GM19452 (cell line): ENCODE measurements around the gene TIGD4.
"Not testable (repeated sequence)": the region's sequence is repeated elsewhere in the genome, so short reads cannot be mapped to it uniquely, and the experiment has no call there.

ENCODE experiments used
- ATAC-seq: cut with Tn5 transposase; IDR thresholded peaks from one replicate; pipeline ENCODE4 v1.9.1; 2021; ENCODE audit not compliant: unreplicated experiment

Gene TIGD4

DNA sequence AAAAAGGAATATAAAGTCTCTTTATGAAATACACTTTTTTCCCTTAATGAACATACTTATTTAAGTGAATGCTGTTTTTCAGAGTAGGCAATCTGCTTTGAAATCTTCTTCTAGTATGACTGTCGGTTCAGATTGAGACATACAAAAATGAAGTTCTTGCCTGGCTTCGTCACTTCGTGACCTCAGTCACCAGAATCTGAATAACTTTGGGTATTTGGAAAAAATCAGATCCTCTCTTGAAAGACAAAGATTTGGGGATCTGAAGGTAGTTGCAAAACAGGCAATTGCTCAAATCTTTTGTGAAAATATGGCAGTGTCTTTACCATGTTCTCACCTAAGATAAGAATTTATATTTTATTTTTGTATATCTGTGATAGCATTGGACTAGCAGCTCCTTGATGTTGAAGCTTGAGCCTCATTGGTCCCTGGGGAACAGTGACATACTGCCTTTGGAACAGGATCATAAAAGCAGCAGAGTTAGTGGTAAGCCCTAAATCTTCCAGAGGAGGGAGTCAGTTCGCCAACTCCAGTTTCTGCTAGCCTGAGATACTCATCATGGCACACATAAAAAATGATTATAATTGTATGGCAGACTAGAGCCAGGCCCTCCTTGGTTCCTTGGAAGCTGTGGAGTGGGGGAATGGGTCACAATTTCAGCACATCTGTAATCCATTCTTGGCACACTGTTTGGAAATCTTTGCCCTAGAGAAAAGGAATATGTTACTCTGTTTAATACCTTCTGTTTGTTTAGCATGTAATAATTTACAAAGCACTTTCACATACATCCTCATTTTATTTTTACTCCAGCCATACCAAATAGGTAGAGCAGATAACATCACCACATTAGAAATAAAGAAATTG, 5.2 kb upstream of the TIGD4 start:
- ATAC-seq = no peak

DNA sequence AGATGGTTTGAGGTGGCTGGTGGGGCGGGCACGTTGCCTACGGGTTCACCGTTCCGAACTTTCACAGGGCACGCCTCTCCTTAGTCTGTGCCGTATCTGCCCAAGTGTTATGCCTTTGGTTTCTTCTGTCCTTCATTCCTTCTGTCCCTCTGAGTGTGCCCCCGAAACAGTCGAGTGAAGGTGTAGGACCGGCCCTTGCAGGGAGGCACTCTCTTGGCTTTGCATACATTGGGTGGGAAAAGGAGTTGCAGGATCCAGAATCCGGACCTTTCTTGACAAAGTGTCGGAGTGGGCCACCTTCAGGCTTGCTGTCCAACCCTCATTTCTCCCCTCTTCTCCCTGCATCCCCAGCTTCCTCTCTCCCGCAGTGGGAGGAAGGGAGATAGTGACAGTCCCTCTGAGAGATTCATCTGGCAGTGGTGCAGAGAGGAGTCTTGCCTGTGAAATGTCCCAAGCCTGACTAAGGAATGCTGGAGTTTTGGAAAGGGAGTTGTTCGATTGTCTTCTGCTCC, 793 bp upstream of the TIGD4 start:
- ATAC-seq = no peak

DNA sequence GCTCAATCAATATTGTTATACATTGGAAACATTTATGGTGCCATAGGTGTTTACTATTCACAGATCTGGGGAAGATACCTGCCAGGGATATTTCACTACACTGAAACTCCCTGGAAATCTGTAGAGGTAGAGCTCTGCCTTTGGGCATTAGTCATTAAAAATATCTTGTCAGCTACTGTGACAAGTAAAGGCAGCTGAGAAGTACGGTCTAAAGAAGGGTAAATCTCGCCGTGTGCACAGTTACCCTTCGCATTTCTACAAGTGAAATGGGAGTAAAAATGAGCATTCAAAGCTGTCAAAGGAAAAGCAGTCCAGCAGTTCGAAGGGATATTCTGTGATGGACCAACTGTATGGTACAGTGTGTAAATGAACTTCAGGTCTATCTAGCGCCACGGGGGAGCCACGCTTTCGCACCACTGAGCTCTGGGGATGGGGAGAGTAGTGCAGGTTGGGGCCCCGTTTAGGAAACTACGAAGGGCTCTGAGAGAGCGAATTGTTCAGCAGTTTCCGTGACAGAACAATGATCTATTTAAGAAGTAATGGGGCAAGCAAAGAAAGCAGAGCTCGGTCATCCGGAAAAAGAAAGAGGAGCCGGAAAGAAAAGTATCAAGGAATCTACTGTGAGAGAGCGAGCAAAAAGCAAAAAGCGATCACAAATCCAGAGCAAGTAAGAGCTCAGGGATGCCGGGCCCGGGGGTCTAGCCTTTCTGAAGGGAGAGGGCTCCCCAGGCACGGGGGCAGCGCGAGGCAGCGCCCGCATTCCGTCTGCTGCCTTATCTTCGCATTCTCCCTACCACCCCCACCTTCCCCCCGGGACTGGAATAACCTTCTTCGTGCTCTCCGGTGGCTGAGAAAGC, 646 bp downstream of the TIGD4 start:
- no peak for ATAC-seq

DNA sequence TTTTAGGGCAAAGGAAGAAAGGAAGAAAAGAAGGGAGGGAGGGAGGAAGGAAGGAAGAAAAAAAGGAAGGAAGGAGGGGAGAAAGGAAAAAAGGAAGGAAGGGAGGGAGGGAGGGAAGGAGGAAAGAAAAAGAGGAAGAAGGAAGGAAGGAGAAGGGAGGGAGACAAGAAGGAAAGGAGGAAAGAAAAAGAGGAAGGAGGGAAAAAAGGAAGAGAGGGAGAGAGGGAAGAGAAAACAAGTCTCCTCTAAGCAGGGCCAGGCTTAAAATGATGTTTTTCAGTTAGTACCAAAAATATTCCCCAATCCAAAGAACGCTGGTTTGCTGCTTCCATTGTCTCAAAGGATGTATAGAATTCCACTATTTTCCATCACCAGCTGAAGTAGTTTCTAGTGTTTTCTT, 2.0 kb downstream of the TIGD4 start:
- ATAC-seq = no peak

DNA sequence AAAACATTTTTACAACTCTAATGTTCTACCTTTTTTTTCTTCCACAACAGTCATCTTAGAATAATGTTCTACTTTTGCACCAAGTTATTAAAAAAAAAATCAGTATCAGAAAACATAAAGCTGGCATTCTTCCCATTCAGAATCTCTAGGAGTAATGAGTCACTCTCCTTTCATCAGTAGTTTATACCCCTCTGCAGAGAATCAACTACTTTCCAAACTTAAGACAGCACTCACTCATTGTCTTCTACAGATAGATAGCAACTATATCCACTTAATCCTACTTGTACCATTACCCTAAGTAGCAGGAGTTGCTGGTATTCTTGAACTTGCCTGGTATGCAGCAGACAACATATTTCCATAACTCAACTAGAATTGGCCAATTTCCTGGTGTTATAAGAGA, 3.2 kb downstream of the TIGD4 start:
- no peak for ATAC-seq

DNA sequence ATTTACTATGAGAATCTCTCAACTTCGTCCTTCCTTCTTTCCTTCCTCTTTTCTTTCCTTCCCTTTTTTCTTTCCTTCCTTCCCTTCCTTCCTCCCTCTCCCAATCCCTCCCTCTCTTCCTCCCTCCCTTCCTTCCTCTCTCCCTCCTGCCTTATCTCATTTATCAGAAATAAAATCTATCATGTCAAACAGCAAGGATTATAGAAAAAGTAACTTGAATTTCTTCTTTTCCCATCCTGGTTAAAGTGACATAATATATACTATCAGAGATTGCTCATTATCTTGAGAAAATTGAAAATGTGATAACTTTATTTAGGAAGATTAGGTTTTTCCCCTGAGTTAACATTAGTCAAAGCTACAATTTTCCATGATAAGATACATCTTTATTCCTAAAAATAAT, 5.6 kb downstream of the TIGD4 start:
- ATAC-seq = no peak

DNA sequence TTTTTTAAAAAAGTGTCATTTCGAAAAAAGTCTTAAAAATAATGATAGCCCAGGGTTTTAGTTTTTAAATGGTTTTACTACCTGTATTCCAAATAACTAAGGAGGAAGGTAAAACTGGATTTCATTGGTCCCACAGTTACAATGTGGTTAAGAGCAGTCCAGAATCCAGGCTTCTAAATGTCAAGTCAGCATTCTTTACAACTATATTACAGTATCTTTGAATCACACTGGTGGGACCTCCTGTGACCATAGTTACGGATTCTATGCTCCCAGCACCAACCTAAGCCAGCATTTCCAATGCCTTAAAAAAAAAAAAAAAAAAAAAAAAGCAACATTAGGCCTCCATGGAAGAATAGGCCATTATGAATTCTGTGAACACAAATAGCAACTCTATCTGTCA, 6.2 kb downstream of the TIGD4 start:
- no peak for ATAC-seq

DNA sequence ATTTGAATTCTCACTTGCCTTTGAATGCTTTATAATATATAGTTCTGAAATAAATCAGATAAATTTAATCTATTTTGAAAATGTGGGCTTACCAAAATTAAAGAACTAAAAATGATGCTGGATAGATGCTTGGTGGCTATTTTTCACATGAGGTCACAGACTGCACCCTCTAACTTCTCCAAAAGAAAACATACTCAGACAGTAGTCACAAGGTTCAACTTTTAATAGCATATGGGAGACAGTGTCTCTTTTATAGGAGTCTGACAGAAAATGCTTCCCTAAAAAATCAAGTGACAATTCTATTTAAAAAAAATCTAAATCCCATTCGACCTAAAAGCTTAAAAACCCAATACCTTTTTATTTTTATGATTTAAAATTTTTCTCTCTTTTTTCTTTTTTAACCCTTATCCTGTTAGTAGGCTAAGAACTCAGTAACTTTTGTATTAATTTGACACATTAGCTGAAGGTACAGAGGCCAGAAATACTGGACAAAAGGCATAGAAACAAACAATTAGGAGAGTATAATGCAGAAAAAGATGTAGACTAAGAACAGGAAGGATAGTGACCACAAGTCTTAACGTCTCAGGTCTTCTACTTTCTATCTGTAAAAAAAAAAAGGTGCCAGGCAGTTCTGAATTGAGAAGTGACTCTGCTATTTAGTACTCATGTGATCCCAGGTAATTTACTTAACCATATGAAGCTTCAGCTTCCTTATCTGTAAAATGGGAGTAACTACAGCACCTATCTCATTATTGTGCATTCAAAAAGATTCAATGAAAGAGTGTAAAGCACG, 7.6 kb downstream of the TIGD4 start:
- peak; percentile 92 for ATAC-seq

DNA sequence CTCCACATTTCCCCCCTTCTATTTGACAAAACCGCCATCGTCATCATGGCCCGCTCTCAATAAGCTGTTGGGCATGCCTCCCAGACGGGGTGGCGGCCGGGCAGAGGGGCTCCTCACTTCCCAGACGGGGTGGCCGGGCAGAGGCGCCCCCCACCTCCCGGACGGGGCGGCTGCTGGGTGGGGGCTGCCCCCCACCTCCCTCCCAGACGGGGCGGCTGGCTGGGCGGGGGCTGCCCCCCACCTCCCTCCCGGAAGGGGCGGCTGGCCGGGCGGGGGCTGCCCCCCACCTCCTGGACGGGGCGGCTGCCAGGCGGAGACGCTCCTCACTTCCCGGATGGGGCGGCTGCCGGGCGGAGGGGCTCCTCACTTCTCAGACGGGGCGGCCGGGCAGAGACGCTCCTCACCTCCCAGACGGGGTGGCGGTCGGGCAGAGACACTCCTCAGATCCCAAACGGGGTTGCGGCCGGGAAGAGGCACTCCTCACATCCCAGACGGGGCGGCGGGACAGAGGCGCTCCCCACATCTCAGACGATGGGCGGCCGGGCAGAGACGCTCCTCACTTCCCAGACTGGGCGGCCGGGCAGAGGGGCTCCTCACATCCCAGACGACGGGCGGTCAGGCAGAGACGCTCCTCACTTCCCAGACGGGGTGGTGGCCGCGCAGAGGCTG, 14.3 kb downstream of the TIGD4 start:
- ATAC-seq = not testable (repeated sequence)

DNA sequence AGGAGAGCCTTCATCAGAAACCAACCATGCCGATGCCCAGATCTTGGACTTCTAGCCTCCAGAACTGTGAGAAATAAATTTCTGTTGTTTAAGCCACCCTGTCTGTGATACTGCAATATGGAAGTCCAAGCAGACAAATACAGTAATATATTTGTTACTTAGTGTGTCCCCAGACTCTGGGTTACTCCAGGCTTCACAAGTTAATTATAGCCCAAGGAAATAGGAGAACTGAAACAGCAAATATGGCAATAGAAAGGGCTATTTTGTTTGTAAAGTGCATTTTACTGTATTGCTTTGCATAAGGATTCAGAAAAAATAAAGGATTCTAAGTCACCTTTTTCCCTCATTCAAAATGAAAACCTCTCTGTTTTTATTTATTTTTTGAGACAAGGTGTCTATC, 15.7 kb downstream of the TIGD4 start:
- no peak for ATAC-seq

DNA sequence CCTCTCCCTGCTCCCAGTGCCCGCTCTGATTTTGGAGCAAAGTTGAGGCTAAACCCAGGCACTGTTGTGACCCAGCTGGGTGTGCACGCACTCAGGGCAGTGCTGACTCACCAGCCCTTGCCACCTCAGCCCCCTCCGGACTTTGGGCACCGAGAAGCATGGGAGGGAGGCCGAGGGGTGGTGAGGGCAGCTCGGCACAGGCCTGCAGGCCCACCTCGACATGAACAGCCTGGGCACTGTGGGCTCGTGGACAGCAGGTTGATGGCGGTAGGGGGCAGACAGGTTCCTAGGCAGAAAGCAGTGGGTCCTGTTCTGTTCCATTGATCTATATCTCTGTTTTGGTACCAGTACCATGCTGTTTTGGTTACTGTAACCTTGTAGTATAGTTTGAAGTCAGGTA, 30.9 kb downstream of the TIGD4 start:
- no peak for ATAC-seq

DNA sequence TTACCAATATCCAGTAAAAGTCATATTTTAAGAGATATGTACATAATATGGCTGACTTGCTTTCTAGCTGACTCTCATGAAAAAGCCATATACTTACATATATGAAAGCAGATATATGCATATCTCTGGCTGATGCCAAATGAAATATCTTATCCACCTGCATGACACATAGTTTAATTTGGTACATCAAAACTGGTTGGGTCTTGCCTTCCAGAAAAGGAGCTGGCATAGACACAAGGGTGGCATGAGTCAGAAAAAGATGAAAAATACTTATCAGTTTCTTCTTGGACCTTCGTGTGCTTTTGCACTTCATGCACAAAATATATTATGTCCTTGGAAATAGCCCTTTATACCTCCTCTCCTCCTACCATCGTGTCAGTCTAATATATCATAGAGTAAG, 32.1 kb downstream of the TIGD4 start:
- no peak for ATAC-seq

DNA sequence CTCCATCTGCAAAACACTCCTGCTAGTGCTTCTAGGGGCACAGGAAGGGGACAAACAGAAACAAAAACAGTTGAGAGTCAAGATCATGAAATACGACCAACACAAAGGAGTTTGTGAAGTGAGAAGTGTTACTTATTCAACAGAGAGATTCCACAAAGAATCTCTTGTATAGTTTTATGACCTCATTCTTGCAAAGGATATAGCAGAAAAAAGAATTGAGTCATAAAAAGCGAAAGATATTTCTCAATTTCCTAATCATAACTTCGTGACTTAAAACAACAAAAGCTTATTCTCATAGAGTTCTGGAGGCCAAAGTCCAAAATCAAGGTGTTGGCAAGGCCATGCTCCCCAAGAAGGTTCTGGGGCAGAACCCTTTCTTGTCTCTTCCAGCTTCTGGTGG, 40.7 kb downstream of the TIGD4 start:
- ATAC-seq = no peak

DNA sequence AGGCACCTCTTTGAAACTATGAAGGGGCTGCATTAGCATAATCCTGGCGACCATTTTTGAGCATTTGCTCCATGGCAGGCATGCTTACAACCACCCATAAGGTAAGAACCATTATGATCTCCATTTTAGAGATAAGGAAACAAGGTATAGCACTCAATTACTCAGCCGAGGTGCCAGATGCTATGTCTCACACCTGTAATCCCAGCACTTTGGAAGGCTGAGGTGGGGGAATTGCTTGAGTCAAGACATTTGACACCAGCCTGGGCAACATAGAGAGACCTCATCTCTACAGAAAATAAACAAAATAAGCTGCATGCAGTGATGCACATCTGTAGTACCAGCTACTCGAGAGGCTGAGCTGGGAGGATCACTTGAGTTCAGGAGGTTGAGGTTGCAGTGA, 43.6 kb downstream of the TIGD4 start:
- no peak for ATAC-seq

DNA sequence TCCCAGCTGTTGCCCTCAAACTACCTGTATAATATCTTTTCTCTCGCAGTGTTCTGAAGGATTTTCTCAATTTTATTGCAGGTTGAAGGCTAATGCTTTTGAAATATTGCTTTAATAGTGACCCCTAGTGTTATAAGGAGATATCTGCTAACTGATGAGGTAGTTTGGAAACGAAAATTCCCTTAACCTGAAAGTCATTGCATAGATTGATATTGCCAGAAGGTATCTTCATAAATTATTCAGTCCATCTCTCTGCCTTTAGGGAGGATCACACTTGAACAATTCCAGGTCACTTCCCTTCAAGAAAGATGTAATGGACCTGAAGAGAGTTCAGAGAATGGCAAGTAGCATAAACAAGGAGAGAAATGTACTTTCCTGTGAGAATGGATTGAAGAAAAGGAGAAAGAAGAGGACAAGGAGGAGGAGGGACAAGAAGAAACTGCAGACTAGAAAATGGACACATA, 44.1 kb downstream of the TIGD4 start:
- ATAC-seq = no peak

DNA sequence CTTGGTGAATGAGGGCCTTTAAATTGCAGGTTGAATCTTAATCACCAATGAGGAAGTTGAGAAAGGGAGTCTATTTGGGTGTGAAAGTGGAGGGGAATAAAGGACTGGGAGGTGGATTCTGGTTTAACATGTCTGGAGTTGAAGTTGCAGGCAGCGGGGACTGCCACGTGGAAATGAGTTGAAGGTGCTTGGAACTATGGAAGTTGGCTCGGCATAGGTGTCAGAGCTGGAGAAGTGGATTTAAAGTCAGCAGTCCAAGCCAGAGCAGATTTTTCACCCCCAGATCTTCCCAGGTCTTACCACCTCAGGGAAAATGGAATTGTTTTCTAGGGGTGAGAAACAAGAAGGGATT, 44.9 kb downstream of the TIGD4 start:
- ATAC-seq = no peak

DNA sequence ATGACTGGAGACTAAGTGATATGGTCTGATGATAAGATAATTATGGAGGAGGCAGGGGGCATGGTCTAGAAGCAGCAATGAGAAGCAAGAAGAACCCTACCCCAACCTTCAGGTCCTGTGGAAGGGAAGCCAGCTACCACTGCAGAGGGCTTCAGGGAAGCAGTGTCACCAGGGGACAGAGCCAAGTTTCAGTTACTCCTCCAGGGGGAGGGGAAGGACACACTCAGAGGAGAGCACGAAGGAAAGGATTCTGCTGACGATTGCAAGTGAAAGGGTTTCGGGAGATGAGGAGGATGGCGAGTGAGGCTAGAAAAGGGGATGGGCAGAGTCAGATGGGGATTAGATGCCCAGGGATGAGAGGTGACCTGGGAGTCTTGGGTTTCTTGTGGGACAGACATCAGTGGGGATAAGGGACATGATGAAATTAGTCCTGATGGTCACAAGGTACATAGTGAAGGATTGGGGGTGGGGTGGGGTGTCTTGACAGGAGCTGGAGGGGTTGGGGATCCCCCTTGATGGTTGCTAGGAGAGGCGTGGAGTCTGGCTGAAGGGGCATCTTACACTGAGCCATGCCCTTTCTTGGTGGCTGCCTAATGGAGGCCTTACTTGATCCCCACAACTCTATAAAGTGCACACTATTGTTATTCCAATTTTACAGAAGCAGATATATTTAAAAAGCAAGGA, 45.4 kb downstream of the TIGD4 start:
- ATAC-seq = no peak

DNA sequence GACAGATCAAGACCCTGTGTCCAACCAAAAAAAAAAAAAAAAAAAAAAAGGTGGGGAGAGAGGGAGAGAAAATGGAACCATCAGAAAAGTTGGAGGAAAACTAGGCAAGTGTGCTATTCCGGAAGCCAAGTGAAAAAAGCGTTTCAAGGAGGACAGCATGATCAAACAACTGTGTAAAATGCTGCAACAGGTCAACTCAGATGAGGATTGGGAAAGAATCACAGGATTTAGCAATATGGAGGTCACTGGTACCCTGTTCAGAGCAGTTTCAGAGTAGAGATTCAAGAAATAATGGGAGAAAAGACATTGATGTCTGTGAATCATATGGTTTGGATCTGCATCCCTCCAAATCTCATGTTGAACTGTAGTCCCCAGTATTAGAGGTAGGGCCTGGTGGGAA, 47.5 kb downstream of the TIGD4 start:
- no peak for ATAC-seq

DNA sequence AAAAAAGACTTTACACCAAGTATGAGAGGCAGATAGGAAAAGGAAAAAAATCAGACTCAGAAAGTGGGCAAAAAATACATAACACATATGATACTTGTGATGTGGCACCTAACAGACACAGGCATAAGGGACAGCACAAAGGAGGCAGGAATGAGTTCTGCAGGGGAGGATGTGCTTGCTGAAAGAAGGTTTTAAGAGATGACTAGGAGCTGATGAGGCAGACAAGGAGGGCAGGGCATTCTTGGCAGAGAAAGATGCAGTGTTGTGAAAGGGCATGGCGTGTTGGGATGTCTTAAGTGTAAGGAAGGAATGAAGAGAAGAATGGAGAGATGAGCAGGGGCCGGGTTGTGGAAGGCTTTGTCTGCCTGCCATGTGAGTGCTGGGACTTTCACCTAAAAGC, 50.1 kb downstream of the TIGD4 start:
- ATAC-seq = no peak

DNA sequence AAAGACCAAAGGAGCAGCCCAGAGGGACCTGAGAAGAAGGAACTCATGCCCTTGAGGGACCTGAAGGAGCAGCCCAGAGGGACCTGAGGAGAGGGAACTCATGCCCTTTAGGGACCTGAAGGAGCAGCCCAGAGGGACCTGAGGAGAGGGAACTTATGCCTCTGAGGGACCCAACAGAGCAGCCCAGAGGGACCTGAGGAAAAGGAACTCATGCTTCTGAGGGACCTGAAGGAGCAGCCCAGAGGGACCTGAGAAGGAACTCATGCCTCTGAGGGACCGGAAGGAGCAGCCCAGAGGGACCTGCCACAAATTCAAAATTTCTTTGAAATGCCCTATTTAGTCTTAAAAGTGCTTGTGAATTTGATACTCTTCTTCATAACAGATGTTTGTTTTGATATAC, 51.2 kb downstream of the TIGD4 start:
- no peak for ATAC-seq
